ACC112 (cell line): ENCODE results near the gene TSN.
"Not testable (repeated sequence)": the region's sequence is repeated elsewhere in the genome, so short reads cannot be mapped to it uniquely, and the experiment has no call there.

Experiments used
- H2AFZ ChIP-seq: fragments of 200-600 bp; sonication (generic); one replicate; pipeline ENCODE4 v1.6.0; 2017; ENCODE audit warnings: antibody characterized with exemption, low read length; ENCODE audit not compliant: unreplicated experiment
- H3K27ac ChIP-seq: fragments of 200-600 bp; sonication (generic); 2 replicates; pipeline ENCODE4 v1.5.1; 2014; ENCODE audit warnings: low read depth, mild to moderate bottlenecking, antibody characterized with exemption, low read length, moderate library complexity
- H3K27me3 ChIP-seq: fragments of 200-600 bp; sonication (generic); 2 replicates; pipeline ENCODE4 v1.6.1; 2014; ENCODE audit warnings: mild to moderate bottlenecking, antibody characterized with exemption, low read length, moderate library complexity, mixed read lengths; ENCODE audit not compliant: insufficient read depth
- H3K36me3 ChIP-seq: fragments of 200-600 bp; sonication (generic); 2 replicates; pipeline ENCODE4 v1.6.1; 2016; ENCODE audit warnings: mild to moderate bottlenecking, antibody characterized with exemption, low read length, moderate library complexity, mixed read lengths; ENCODE audit not compliant: insufficient read depth
- H3K4me1 ChIP-seq: fragments of 200-600 bp; sonication (generic); one replicate; pipeline ENCODE4 v1.6.1; 2016; ENCODE audit warnings: low read length, mixed read lengths; ENCODE audit not compliant: insufficient read depth, unreplicated experiment, control insufficient read depth
- H3K4me3 ChIP-seq: fragments of 200-600 bp; sonication (generic); 2 replicates; pipeline ENCODE4 v1.5.1; 2014; ENCODE audit warnings: mild to moderate bottlenecking, low read depth, low read length
- H3K79me2 ChIP-seq: fragments of 200-600 bp; sonication (generic); one replicate; pipeline ENCODE4 v1.6.0; 2016; ENCODE audit warnings: low read length; ENCODE audit not compliant: control insufficient read depth, unreplicated experiment, insufficient read depth

TSN gene

GRCh38 chr2:121801916-121802315 lies 46.5 kb downstream of the TSN start:
- Histone ChIP-seq H2AFZ (no peak overlapping the region), H3K36me3 (no peaks in the 10 kb centered on the region), H3K79me2 (no peaks in the 10 kb centered on the region)

GRCh38 chr2:121803503-121803902 lies 48.1 kb downstream of the TSN start:
- Histone ChIP-seq H3K4me3 (no peak overlapping the region), H3K27ac (no peak overlapping the region), H3K27me3 (peaks cover 42% of the 10 kb centered on the region), H3K79me2 (no peaks in the 10 kb centered on the region), H3K4me1 (peaks cover 6% of the 10 kb centered on the region), H2AFZ (no peak overlapping the region), H3K36me3 (no peaks in the 10 kb centered on the region)

More at GRCh38 chr2:121801916-121802315, 46.5 kb downstream of the TSN start:
- no peak overlapping the region for H3K4me3 ChIP-seq
- peaks cover 6% of the 10 kb centered on the region for H3K4me1 ChIP-seq
- H3K27me3 ChIP-seq = peaks cover 53% of the 10 kb centered on the region
- H3K27ac ChIP-seq = no peak overlapping the region

- Histone ChIP-seq H2AFZ (peak overlapping the region; percentile 13), H3K27ac (no peak overlapping the region), H3K4me1 (peaks cover 6% of the 10 kb centered on the region), H3K36me3 (no peaks in the 10 kb centered on the region), H3K79me2 (no peaks in the 10 kb centered on the region), H3K4me3 (no peak overlapping the region), H3K27me3 (peaks cover 35% of the 10 kb centered on the region)
Measured at GRCh38 chr2:121804340-121804739, 48.9 kb downstream of the TSN start.

- Histone ChIP-seq H3K4me3 (no peak overlapping the region), H3K79me2 (no peaks in the 10 kb centered on the region), H3K36me3 (no peaks in the 10 kb centered on the region), H2AFZ (no peak overlapping the region), H3K27me3 (peaks cover 27% of the 10 kb centered on the region), H3K27ac (no peak overlapping the region), H3K4me1 (peaks cover 6% of the 10 kb centered on the region)
Measured at GRCh38 chr2:121804997-121805765, 49.7 kb downstream of the TSN start.

- Histone ChIP-seq H2AFZ (no peak overlapping the region), H3K36me3 (no peaks in the 10 kb centered on the region), H3K27me3 (peaks cover 24% of the 10 kb centered on the region), H3K4me1 (peaks cover 6% of the 10 kb centered on the region), H3K79me2 (no peaks in the 10 kb centered on the region), H3K4me3 (no peak overlapping the region), H3K27ac (no peak overlapping the region)
Measured at GRCh38 chr2:121805766-121806143, 50.3 kb downstream of the TSN start.

GRCh38 chr2:121807771-121808170 lies 52.3 kb downstream of the TSN start:
- not testable (repeated sequence) for H3K4me1 ChIP-seq, H2AFZ ChIP-seq, H3K36me3 ChIP-seq, H3K79me2 ChIP-seq, H3K4me3 ChIP-seq, H3K27ac ChIP-seq
- peaks cover 15% of the 10 kb centered on the region for H3K27me3 ChIP-seq

- no peak overlapping the region for H3K4me3 ChIP-seq
- H2AFZ ChIP-seq = no peak overlapping the region
- H3K27ac ChIP-seq = no peak overlapping the region
- no peaks in the 10 kb centered on the region for H3K79me2 ChIP-seq
- peaks cover 15% of the 10 kb centered on the region for H3K27me3 ChIP-seq
- H3K4me1 ChIP-seq = peaks cover under 1% of the 10 kb centered on the region
- no peaks in the 10 kb centered on the region for H3K36me3 ChIP-seq
Measured at GRCh38 chr2:121809607-121810006, 54.2 kb downstream of the TSN start.

- no peak overlapping the region for H3K27ac ChIP-seq
- no peaks in the 10 kb centered on the region for H3K79me2 ChIP-seq
- H3K4me3 ChIP-seq = no peak overlapping the region
- H3K27me3 ChIP-seq = peaks cover 15% of the 10 kb centered on the region
- H2AFZ ChIP-seq = peak overlapping the region; percentile 88
- H3K36me3 ChIP-seq = no peaks in the 10 kb centered on the region
- H3K4me1 ChIP-seq = no peaks in the 10 kb centered on the region
Measured at GRCh38 chr2:121810959-121811853, 55.8 kb downstream of the TSN start.

GRCh38 chr2:121813083-121813482 lies 57.6 kb downstream of the TSN start:
- not testable (repeated sequence) for H3K79me2 ChIP-seq, H3K4me1 ChIP-seq, H3K27ac ChIP-seq, H3K4me3 ChIP-seq, H3K36me3 ChIP-seq, H2AFZ ChIP-seq
- peaks cover 27% of the 10 kb centered on the region for H3K27me3 ChIP-seq

GRCh38 chr2:121815216-121815615 lies 59.8 kb downstream of the TSN start:
- Histone ChIP-seq H3K79me2 (no peaks in the 10 kb centered on the region), H3K27me3 (peaks cover 47% of the 10 kb centered on the region), H3K4me1 (no peaks in the 10 kb centered on the region), H3K27ac (no peak overlapping the region), H3K4me3 (no peak overlapping the region), H3K36me3 (no peaks in the 10 kb centered on the region), H2AFZ (no peak overlapping the region)
